Thoracic aorta (tissue), 2 donors: ENCODE data around the gene NMT2. TPM values are rescaled to one million over a fixed set of nuclear protein-coding genes. Genes with fewer than 3 reads are reported as not detected.
A peak's percentile ranks its signal among the peaks of the same experiment; 100 is the strongest.

Experiments used
- ATAC-seq: fragments of 150-250 bp; one replicate; pipeline ENCODE4 v1.8.0; 2017; ENCODE audit warnings: low read depth; ENCODE audit not compliant: insufficient number of reproducible peaks, low FRiP score
- DNase-seq: peaks from one replicate; pipeline ENCODE4 v3.0.0-alpha.2; 2020; ENCODE audit warnings: low spot score
- H3K27ac ChIP-seq, 2 donors: fragments of 200-600 bp; sonication (generic); 1 replicate in 1 of 2; 2 replicates in 1 of 2; pipeline ENCODE4 v1.5.1; 2016; ENCODE audit warnings: mild to moderate bottlenecking in 2 of 2, moderate library complexity in 2 of 2
- H3K27me3 ChIP-seq: fragments of 200-600 bp; sonication (generic); replicated peaks from 2 replicates; pipeline ENCODE4 v1.6.0; 2016; ENCODE audit warnings: mild to moderate bottlenecking; ENCODE audit not compliant: insufficient read depth
- H3K36me3 ChIP-seq: fragments of 200-600 bp; sonication (generic); one replicate; pipeline ENCODE4 v1.5.1; 2016
- H3K4me1 ChIP-seq, 2 donors: fragments of 200-600 bp; sonication (generic); 1 replicate in 1 of 2; 2 replicates in 1 of 2; pipeline versions ENCODE4 v1.5.1 to v1.6.0; 2016; ENCODE audit warnings: low read depth in 2 of 2, mild to moderate bottlenecking in 1 of 2; ENCODE audit not compliant: control insufficient read depth in 1 of 2
- H3K4me3 ChIP-seq: fragments of 200-600 bp; sonication (generic); 2 replicates; pipeline ENCODE4 v1.5.1; 2016; ENCODE audit warnings: mild to moderate bottlenecking
- H3K9me3 ChIP-seq: fragments of 200-600 bp; sonication (generic); 2 replicates; pipeline ENCODE4 v1.5.1; 2016
- CTCF ChIP-seq: fragments of 200-600 bp; sonication (generic); IDR thresholded peaks from one replicate; pipeline ENCODE4 v1.5.1; 2019; ENCODE audit warnings: antibody characterized with exemption
- total RNA-seq, 2 donors: library from RNA; depleted of rRNA; stranded (reverse); fragments of >200 nt; gene quantifications; one replicate each; pipeline versions ENCODE4 v1.1.0 to v1.2.3, GENCODE V29; 2016

The NMT2 gene
- total RNA-seq, 2 donors from 2014 or later = 15.0 to 18.7 TPM

- TF ChIP-seq CTCF = no peak
- Histone ChIP-seq H3K4me3 (no peak overlapping the region), H3K4me1 (no peaks in the 10 kb centered on the region), H3K9me3 (no peaks in the 10 kb centered on the region), H3K27ac (no peak overlapping the region), H3K27me3 (no peaks in the 10 kb centered on the region), H3K36me3 (peaks cover 5% of the 10 kb centered on the region)
- DNase-seq = no peak
- no peak for ATAC-seq
These were observed 55.8 kb downstream of the NMT2 start for GRCh38 chr10:15112657-15113056.

GRCh38 chr10:15106352-15107013 lies 62.0 kb downstream of the NMT2 start:
- peaks cover 33% of the 10 kb centered on the region for H3K36me3 ChIP-seq
- H3K27ac ChIP-seq = no peak overlapping the region

GRCh38 chr10:15103513-15103912 lies 65.0 kb downstream of the NMT2 start:
- no peak for ATAC-seq
- H3K36me3 ChIP-seq = peaks cover 37% of the 10 kb centered on the region
- no peak for DNase-seq
- H3K27me3 ChIP-seq = no peaks in the 10 kb centered on the region
- H3K9me3 ChIP-seq = no peaks in the 10 kb centered on the region
- TF ChIP-seq CTCF = no peak
- H3K4me3 ChIP-seq = no peak overlapping the region
- peaks cover 11 to 15% of the 10 kb centered on the region in 2 donors for H3K4me1 ChIP-seq
- H3K27ac ChIP-seq = no peak overlapping the region

More at GRCh38 chr10:15106352-15107013, 62.0 kb downstream of the NMT2 start:
- no peaks in the 10 kb centered on the region for H3K27me3 ChIP-seq
- peak; percentile 69 for ATAC-seq
- H3K9me3 ChIP-seq = no peaks in the 10 kb centered on the region
- peak; percentile 91 for TF ChIP-seq CTCF
- no peaks in the 10 kb centered on the region for H3K4me1 ChIP-seq
- H3K4me3 ChIP-seq = no peak overlapping the region
- DNase-seq = no peak

- TF ChIP-seq CTCF = no peak
- Histone ChIP-seq H3K9me3 (no peaks in the 10 kb centered on the region), H3K27ac (no peak overlapping the region), H3K4me1 (peaks cover 18 to 28% of the 10 kb centered on the region in 2 donors), H3K36me3 (peaks cover 31% of the 10 kb centered on the region), H3K4me3 (no peak overlapping the region), H3K27me3 (no peaks in the 10 kb centered on the region)
- ATAC-seq (no peak), DNase-seq (no peak)
These were observed 68.6 kb downstream of the NMT2 start for GRCh38 chr10:15099886-15100285.

GRCh38 chr10:15097011-15097812 lies 71.3 kb downstream of the NMT2 start, which contains the start of gene RPP38:
RPP38 (plus strand) TSS chr10:15097355; CDS start chr10:15103315, 5,960 bp downstream.
- Histone ChIP-seq H3K36me3 (peaks cover 9% of the 10 kb centered on the region), H3K4me1 (peaks cover 18 to 28% of the 10 kb centered on the region in 2 donors), H3K9me3 (no peaks in the 10 kb centered on the region), H3K27ac (peak within 1 kb of the TSS; percentile 95 to 97), H3K4me3 (peak within 1 kb of the TSS; percentile 86), H3K27me3 (no peaks in the 10 kb centered on the region)
- no peak for TF ChIP-seq CTCF
- ATAC-seq (peak; percentile 99), DNase-seq (peak; percentile 88)
